ENCODE measurements around the gene AAMP. TPM values are rescaled to one million over a fixed set of nuclear protein-coding genes. Genes with fewer than 3 reads are reported as not detected.

AAMP gene
- total RNA-seq, 1 donor from 2014 or later, result 48.4 TPM

DNA sequence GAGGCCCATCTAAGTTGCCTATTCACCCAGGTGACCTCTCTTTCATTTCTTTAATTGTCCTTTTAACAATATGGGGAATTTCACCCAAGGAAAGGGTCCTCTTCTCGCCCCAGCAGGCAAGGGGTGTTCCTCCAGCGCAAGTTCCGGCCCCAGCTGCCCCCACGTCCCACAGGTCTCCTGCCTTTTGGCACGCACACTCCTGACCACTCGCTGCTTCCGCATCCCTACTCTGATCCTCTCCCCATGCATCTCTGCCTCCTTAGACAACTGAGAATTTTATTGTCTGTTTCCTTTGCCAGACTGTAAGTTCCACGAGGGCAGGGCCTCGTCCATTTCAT lies 53.6 kb downstream of the AAMP start:
- intact Hi-C loops (cut with DNase I), result no loop called here
- DNase-seq (peak; percentile 46), ATAC-seq (ENCODE audit: poor library complexity) (peak; percentile 7)

Small RNA genes lying within 50 kb of the gene (microRNA-seq; reads per million reads assigned to microRNA genes)
- 3.6 reads per million, percentile 5 among the genes with 10 or more reads in this experiment for gene MIR6513

Other genes starting within 250 kb of the AAMP start
- not detected for gene RUFY4, start 200.9 kb downstream of the AAMP start, total RNA-seq
- gene CXCR2, start 144.1 kb downstream of the AAMP start, total RNA-seq, result 0.89 TPM
- 0.54 TPM for gene CXCR1, start 103.2 kb downstream of the AAMP start, total RNA-seq
- gene ARPC2, start 52.9 kb downstream of the AAMP start, total RNA-seq, result 123 TPM
- 1.8 TPM for gene GPBAR1, start 9.1 kb downstream of the AAMP start, total RNA-seq
- gene PNKD, start 382 bp upstream of the AAMP start, total RNA-seq, result 72.9 TPM
- gene TMBIM1, start 22.4 kb upstream of the AAMP start, total RNA-seq, result 117 TPM
- not detected for gene CATIP, start 86.7 kb upstream of the AAMP start, total RNA-seq
- 4.4 TPM for gene SLC11A1, start 112.1 kb upstream of the AAMP start, total RNA-seq
- gene CTDSP1, start 129.7 kb upstream of the AAMP start, total RNA-seq, result 85.1 TPM
- not detected for gene VIL1, start 149.0 kb upstream of the AAMP start, total RNA-seq